ENCODE data around the gene NUTF2. TPM values are rescaled to one million over a fixed set of nuclear protein-coding genes. Genes with fewer than 3 reads are reported as not detected.

The NUTF2 gene
- total RNA-seq, 1 donor from 2014 or later = 121 TPM

DNA sequence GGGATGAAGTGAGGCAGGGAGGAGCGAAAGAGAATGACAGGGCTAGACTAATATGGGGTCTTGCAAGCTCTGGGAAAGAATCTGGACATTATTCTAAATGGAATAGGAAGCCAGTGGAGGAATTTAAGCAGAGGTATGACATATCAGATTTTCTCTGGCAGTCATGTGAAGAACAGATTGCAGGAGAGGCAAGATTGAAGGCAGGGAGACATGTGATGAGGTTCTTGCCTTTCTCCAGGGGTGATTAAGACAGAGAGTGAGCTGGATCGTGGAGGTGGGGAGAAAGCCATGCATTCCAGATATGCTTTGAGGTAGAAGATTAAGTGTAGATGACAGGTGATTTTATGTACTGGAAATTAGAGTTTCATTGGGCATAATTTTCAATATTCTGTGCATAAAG lies 8.9 kb upstream of the NUTF2 start:
- no peaks in the 10 kb centered on the region for H3K36me3 Mint-ChIP-seq (ENCODE audit: unreplicated experiment)
- no peaks in the 10 kb centered on the region for H3K9me3 Mint-ChIP-seq (ENCODE audit: unreplicated experiment)
- H3K4me1 Mint-ChIP-seq (ENCODE audit: unreplicated experiment) = peaks cover 11% of the 10 kb centered on the region
- no peaks in the 10 kb centered on the region for H3K27me3 Mint-ChIP-seq (ENCODE audit: unreplicated experiment)
- H3K27ac Mint-ChIP-seq (ENCODE audit: unreplicated experiment) = no peak overlapping the region
- TF ChIP-seq, protein P1, sequence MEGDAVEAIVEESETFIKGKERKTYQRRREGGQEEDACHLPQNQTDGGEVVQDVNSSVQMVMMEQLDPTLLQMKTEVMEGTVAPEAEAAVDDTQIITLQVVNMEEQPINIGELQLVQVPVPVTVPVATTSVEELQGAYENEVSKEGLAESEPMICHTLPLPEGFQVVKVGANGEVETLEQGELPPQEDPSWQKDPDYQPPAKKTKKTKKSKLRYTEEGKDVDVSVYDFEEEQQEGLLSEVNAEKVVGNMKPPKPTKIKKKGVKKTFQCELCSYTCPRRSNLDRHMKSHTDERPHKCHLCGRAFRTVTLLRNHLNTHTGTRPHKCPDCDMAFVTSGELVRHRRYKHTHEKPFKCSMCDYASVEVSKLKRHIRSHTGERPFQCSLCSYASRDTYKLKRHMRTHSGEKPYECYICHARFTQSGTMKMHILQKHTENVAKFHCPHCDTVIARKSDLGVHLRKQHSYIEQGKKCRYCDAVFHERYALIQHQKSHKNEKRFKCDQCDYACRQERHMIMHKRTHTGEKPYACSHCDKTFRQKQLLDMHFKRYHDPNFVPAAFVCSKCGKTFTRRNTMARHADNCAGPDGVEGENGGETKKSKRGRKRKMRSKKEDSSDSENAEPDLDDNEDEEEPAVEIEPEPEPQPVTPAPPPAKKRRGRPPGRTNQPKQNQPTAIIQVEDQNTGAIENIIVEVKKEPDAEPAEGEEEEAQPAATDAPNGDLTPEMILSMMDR (IDR thresholded peaks at IDR 0.05) = no peak
- DNase-seq (ENCODE audit: extremely low spot score, unreplicated experiment) = no peak
- no peak overlapping the region for H3K4me3 Mint-ChIP-seq (ENCODE audit: unreplicated experiment)

DNA sequence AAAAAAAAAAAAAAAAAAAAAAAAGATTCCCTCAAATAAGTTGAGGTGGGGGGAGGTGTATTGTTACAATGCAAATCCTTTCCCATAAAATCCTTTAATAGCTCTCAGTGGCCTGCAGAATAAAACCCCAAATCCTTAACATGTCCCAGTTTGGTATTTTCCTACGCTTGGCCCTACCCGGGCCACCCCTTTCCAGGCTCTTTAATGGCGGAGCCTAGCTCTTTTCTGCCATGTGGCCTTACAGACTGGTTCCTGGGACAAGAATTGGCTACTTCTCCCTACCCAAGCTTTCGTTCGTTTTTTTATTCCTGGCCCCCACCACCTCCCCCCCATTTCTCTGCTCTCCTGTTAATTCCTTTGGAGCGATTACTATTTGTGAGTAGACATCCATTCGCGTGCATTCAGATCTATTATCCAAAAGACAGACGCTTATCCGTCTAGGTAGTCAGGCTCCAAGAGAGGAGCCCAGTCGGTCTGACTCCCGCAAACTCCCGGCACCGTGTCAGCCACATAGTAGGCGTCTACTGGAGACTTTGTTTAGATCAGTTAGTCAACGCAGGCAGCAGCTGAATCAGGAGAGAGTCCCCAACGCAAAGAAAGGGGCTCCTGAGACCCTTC lies 5.4 kb upstream of the NUTF2 start:
- Mint-ChIP-seq H3K36me3 (ENCODE audit: unreplicated experiment) (no peaks in the 10 kb centered on the region), H3K4me3 (ENCODE audit: unreplicated experiment) (peak overlapping the region; percentile 92), H3K4me1 (ENCODE audit: unreplicated experiment) (peaks cover 39% of the 10 kb centered on the region), H3K27me3 (ENCODE audit: unreplicated experiment) (no peaks in the 10 kb centered on the region), H3K9me3 (ENCODE audit: unreplicated experiment) (no peaks in the 10 kb centered on the region), H3K27ac (ENCODE audit: unreplicated experiment) (peak overlapping the region; percentile 99)
- no peak for DNase-seq (ENCODE audit: extremely low spot score, unreplicated experiment)
- TF ChIP-seq, protein P1 (IDR thresholded peaks at IDR 0.05) = no peak

DNA sequence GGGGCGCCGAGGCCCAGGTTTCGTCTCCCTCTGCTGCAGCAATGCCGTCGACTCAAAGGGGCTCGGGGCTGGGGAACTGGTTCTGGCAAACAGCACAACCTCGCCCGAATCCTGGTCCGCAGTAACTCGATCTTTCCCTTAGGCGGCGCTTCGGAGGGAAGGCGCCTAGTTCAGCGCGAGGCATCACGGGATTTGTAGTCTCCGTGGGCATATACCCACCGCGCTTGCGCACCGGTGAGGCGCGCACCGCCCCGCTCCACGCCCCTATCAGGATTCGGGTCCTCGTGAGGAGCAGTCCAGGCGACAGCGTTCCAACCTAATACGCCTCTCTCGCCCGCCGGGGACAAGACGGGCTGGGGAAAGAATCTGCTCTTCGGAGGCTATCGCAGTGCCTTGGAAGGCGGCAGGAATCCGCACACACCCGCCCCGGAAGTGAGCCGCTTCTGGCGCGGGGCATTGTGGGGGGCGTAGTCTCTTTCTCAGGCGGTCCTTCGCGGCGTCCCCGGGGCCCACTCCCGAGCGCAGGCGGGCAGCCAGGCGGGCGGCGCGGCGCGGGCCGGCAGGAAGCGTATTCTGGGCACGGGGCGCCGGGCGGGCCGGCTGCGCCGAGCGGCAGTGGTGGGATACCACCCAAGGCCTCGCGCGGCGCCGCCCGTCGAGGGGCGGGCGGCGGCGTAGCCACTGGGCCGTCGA lies 4.8 kb upstream of the NUTF2 start, which contains the start of gene THAP11:
THAP11 (plus strand) TSS at position 505 of the 693 bp plus-strand sequence. CDS start 235 bp downstream, outside the sequence.
- H3K9me3 Mint-ChIP-seq (ENCODE audit: unreplicated experiment) = no peaks in the 10 kb centered on the region

GRCh38 chr16:67842509-67843342 lies 4.0 kb upstream of the NUTF2 start:
- Mint-ChIP-seq H3K27me3 (ENCODE audit: unreplicated experiment) (no peaks in the 10 kb centered on the region), H3K4me1 (ENCODE audit: unreplicated experiment) (peaks cover 42% of the 10 kb centered on the region), H3K4me3 (ENCODE audit: unreplicated experiment) (peak overlapping the region; percentile 93), H3K27ac (ENCODE audit: unreplicated experiment) (peak overlapping the region; percentile 91), H3K36me3 (ENCODE audit: unreplicated experiment) (no peaks in the 10 kb centered on the region), H3K9me3 (ENCODE audit: unreplicated experiment) (no peaks in the 10 kb centered on the region)
- TF ChIP-seq, protein P1 (IDR thresholded peaks at IDR 0.05) = peak; percentile 40
- no peak for DNase-seq (ENCODE audit: extremely low spot score, unreplicated experiment)

More for the DNA sequence above, 4.8 kb upstream of the NUTF2 start, which contains the start of gene THAP11:
- Mint-ChIP-seq H3K27ac (ENCODE audit: unreplicated experiment) (peak within 1 kb of the TSS; percentile 99), H3K4me1 (ENCODE audit: unreplicated experiment) (peaks cover 39% of the 10 kb centered on the region), H3K4me3 (ENCODE audit: unreplicated experiment) (peak within 1 kb of the TSS; percentile 93), H3K36me3 (ENCODE audit: unreplicated experiment) (no peaks in the 10 kb centered on the region), H3K27me3 (ENCODE audit: unreplicated experiment) (no peaks in the 10 kb centered on the region)
- peak; percentile 97 for DNase-seq (ENCODE audit: extremely low spot score, unreplicated experiment)
- TF ChIP-seq, protein P1 (IDR thresholded peaks at IDR 0.05) = peak; percentile 74

Measured in osteocyte (in vitro differentiated cells).